HEK293T (cell line): Measurements from ENCODE around the gene FER.
"Not testable (repeated sequence)": the region's sequence is repeated elsewhere in the genome, so short reads cannot be mapped to it uniquely, and the experiment has no call there.

ENCODE experiments used
- CTCF ChIA-PET: fragments of 350-600 bp; formaldehyde crosslinking; extraction: SDS; loops from one replicate; lab custom pipeline; 2021; ENCODE audit warnings: antibody characterized with exemption, inconsistent platforms; lab: Yijun Ruan, JAX
- POLR2A ChIA-PET: fragments of 350-600 bp; formaldehyde crosslinking; extraction: SDS; loops from one replicate; lab custom pipeline; 2020; ENCODE audit warnings: antibody characterized with exemption, inconsistent platforms; lab: Yijun Ruan, JAX
- DNase-seq: peaks from one replicate; pipeline ENCODE4 v3.0.0; 2012; ENCODE audit warnings: mixed read lengths; ENCODE audit errors: extremely low spot score
- ARNT ChIP-seq: fragments of 450-650 bp; IDR thresholded peaks from 2 replicates; pipeline ENCODE4 v1.6.1; 2017; ENCODE audit warnings: mild to moderate bottlenecking
- BHLHE40 ChIP-seq: fragments of 450-650 bp; IDR thresholded peaks from 2 replicates; pipeline ENCODE4 v1.6.1; 2016; ENCODE audit warnings: mild to moderate bottlenecking, moderate library complexity, borderline replicate concordance
- CTBP1 ChIP-seq: fragments of 450-650 bp; IDR thresholded peaks from 2 replicates; pipeline ENCODE4 v1.6.1; 2016; ENCODE audit warnings: borderline replicate concordance
- ELF4 ChIP-seq: fragments of 450-650 bp; IDR thresholded peaks from 2 replicates; pipeline ENCODE4 v1.6.1; 2017; ENCODE audit warnings: antibody characterized with exemption
- FOXA1 ChIP-seq: fragments of 450-650 bp; IDR thresholded peaks from 2 replicates; pipeline ENCODE4 v1.6.1; 2016; ENCODE audit warnings: mild to moderate bottlenecking
- FOXK2 ChIP-seq: fragments of 450-650 bp; IDR thresholded peaks from 2 replicates; pipeline ENCODE4 v1.6.1; 2016; ENCODE audit warnings: mild to moderate bottlenecking
- FOXM1 ChIP-seq: fragments of 450-650 bp; IDR thresholded peaks from 2 replicates; pipeline ENCODE4 v1.6.1; 2017; ENCODE audit warnings: mild to moderate bottlenecking, borderline replicate concordance
- HDGF ChIP-seq: fragments of 450-650 bp; IDR thresholded peaks from 2 replicates; pipeline ENCODE4 v1.6.1; 2017; ENCODE audit warnings: antibody characterized with exemption, borderline replicate concordance
- L3MBTL2 ChIP-seq: fragments of 450-650 bp; conservative IDR thresholded peaks from 2 replicates; pipeline ENCODE4 v1.6.1; 2016; ENCODE audit warnings: mild to moderate bottlenecking
- LEF1 ChIP-seq: fragments of 450-650 bp; IDR thresholded peaks from 2 replicates; pipeline ENCODE4 v1.6.1; 2017; ENCODE audit warnings: mild to moderate bottlenecking, borderline replicate concordance
- NFRKB ChIP-seq: fragments of 450-650 bp; IDR thresholded peaks from 2 replicates; pipeline ENCODE4 v1.6.1; 2016; ENCODE audit warnings: mild to moderate bottlenecking, moderate library complexity
- SP1 ChIP-seq: fragments of 450-650 bp; IDR thresholded peaks from 2 replicates; pipeline ENCODE4 v1.6.1; 2017
- SUZ12 ChIP-seq: fragments of 450-650 bp; IDR thresholded peaks from 2 replicates; pipeline ENCODE4 v1.6.1; 2016; ENCODE audit warnings: mild to moderate bottlenecking
- TARDBP ChIP-seq: fragments of 450-650 bp; IDR thresholded peaks from 2 replicates; pipeline ENCODE4 v1.6.1; 2016
- ZNF384 ChIP-seq: fragments of 450-650 bp; IDR thresholded peaks from 2 replicates; pipeline ENCODE4 v1.6.1; 2016
- TF ChIP-seq, protein P1 (sequence below): fragments of 450-650 bp; IDR thresholded peaks from 2 replicates; pipeline ENCODE4 v1.6.1; 2016

FER gene

DNA sequence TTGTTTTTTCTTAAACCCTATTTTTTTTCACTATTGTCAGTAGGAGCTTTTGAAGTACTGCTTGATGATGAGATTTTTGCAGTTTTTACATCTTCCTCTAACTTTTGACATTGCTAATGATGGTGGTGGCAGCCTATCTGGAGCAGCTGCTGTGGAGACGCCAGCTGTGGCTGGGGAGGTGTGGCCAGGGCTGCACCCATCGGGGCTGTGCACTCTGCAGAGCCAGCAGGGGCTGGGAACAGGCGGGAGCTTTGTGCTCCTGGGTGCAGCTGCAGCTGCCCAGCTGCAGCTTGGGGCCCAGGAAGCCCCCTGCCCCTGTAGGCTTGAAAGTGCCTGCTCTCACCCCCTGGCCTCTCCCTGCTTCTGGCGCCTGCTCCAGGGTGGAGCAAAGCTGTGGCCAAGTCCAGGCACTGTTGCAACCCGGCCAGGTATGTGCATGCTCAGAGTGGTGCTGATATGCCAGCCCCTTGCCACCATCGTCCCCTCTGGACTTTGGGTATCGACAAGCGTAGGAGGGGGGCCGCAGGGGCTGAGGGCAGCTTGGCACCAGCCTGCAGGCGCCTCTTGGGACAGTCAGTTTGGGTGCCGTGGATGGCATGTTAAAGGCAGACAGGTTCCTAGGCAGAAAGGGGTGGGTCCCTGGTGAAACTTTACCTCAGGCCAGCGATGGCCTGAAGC, 39.2 kb downstream of the FER start:
- ChIA-PET CTCF (no interaction called here), POLR2A (no interaction called here)
- no peak for DNase-seq
- no peak for TF ChIP-seq SUZ12

DNA sequence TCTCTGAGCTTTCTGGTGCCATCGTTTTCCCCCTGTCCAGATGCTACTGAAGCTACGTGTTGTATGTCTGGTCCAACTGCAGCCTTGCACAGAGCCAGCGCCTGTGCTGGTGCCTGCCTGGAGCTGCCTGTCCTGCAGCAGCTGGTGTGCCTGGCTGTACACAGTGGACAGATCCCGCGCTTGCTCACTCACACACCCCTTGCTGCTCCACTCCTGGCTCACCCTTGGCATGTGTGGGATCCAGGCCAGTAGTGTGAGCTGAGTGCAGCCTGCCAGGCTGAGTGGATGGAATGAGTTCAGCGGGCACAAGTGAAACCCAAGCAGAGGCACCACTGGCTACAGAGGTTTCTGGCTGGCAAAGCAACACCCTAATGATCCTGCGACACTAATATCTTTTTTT, 40.4 kb downstream of the FER start:
- ChIA-PET POLR2A (no interaction called here), CTCF (interaction anchor here (0.5 kb wide), 1 partner anchor 101 kb away, joined by 3 read pairs; no protein-coding TSS in a partner anchor)
- no peak for DNase-seq
- no peak for TF ChIP-seq LEF1
- TF ChIP-seq FOXM1, result no peak
- TF ChIP-seq ZNF384, result no peak
- TF ChIP-seq CTBP1, result no peak

DNA sequence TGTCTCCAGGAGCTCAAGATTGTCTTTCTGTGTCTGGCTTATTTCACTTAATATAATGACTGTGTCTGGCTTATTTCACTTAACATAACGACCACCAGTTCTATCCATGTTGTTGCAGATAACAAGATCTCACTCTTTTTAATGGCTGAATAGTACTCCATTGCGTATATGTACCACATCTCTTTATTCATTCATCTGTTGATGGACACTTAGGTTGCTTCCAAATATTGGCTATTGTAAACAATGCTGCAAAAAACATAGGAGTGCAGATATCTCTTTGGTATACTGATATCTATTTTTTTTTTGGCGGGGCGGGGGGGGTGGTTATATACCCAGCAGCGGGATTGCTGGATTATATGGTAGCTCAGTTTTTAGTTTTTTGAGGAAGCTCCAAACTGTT, 45.5 kb downstream of the FER start:
- no peak for DNase-seq
- POLR2A ChIA-PET, result interaction anchor here (1.1 kb wide), 1 partner anchor 66 kb away, joined by 3 read pairs; no protein-coding TSS in a partner anchor
- CTCF ChIA-PET, result no interaction called here
- TF ChIP-seq CTBP1 (no peak), FOXA1 (no peak), ZNF384 (no peak), LEF1 (no peak), ELF4 (no peak), NFRKB (no peak), FOXM1 (no peak), ARNT (no peak), L3MBTL2 (no peak), SP1 (no peak), TARDBP (no peak), FOXK2 (no peak), SUZ12 (no peak), HDGF (no peak), BHLHE40 (no peak)
- TF ChIP-seq, protein P1, sequence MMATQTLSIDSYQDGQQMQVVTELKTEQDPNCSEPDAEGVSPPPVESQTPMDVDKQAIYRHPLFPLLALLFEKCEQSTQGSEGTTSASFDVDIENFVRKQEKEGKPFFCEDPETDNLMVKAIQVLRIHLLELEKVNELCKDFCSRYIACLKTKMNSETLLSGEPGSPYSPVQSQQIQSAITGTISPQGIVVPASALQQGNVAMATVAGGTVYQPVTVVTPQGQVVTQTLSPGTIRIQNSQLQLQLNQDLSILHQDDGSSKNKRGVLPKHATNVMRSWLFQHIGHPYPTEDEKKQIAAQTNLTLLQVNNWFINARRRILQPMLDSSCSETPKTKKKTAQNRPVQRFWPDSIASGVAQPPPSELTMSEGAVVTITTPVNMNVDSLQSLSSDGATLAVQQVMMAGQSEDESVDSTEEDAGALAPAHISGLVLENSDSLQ, result no peak

DNA sequence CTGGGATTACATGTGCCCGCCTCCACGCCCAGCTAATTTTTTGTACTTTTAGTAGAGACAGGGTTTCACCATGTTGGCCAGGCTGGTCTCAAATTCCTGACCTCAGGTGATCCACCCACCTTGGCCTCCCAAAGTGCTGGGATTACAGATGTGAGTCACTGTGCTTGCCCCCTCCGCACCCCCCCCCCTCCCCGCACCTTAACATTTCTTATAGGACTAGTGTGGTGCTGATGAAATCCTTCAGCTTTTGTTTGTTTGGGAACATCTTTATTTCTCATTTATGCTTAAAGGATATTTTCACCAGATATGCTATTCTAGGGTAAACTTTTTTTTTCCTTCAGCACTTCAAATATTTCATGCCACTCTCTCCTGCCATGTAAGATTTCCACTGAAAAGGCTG, 46.7 kb downstream of the FER start:
- CTCF ChIA-PET, DNase-seq, POLR2A ChIA-PET: not testable (repeated sequence)

DNA sequence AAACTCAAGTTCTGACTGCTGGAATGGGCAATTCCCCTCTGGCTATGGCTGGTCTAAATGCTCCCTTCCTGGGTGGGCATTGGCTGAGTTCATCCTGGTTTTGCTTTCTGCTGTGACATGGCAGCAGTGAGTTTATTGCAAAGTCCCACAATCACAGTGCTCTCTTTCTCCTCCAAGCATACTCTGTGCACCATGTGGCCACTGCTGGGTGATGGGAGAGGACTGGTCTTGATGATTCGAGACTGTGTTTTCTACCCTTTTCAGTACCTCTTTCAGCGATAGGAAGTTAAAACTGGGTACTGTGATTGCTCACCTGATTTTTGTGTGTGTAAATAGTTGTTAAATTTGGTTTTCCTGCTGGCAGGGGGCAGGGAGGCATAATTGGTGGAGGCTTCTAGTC, 49.7 kb downstream of the FER start:
- no peak for DNase-seq
- ChIA-PET POLR2A (no interaction called here), CTCF (no interaction called here)
- TF ChIP-seq CTBP1 (no peak), L3MBTL2 (no peak), FOXK2 (no peak), LEF1 (no peak), SUZ12 (no peak), FOXA1 (no peak), BHLHE40 (no peak), HDGF (no peak), FOXM1 (no peak), SP1 (no peak), ARNT (no peak), NFRKB (no peak), ELF4 (no peak), ZNF384 (no peak), TARDBP (no peak)
- TF ChIP-seq, protein P1, result no peak

DNA sequence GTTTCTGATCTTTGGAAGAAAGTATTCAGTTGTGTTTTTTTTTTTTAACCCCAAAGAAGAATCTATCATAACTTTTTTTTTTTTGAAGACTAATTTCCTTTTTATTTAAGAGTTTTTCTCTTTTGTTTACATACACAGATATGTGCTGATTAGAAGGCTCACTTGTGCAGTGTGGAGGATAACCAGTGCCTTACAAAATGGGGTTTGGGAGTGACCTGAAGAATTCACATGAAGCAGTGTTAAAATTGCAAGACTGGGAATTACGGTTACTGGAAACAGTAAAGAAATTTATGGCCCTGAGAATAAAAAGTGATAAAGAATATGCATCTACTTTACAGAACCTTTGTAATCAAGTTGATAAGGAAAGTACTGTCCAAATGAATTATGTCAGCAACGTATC, 50.3 kb downstream of the FER start:
- TF ChIP-seq ELF4 (no peak), HDGF (no peak), L3MBTL2 (no peak), TARDBP (no peak), NFRKB (no peak), FOXM1 (no peak), LEF1 (no peak), FOXA1 (no peak), FOXK2 (no peak)
- TF ChIP-seq, protein P1, result no peak
- DNase-seq, result no peak
- CTCF ChIA-PET, result no interaction called here
- POLR2A ChIA-PET, result no interaction called here
